ENCODE results near the gene FSD2. TPM values are rescaled to one million over a fixed set of nuclear protein-coding genes. Genes with fewer than 3 reads are reported as not detected.

The FSD2 gene
- total RNA-seq, 2 experiments from 2014 or later, result not detected

Other genes with a start within 250 kb of the FSD2 start
- gene CPEB1, start 158.7 kb downstream of the FSD2 start, total RNA-seq, result under 1 TPM; 0.55 to 0.63 TPM
- gene AP3B2, start 96.2 kb downstream of the FSD2 start, total RNA-seq, result under 1 TPM; 0.44 to 0.53 TPM
- gene WHAMM, start 3.6 kb upstream of the FSD2 start, total RNA-seq, result 1 to 10 TPM; 5.5 to 6.1 TPM
- 10 to 100 TPM in 1 of 2 experiments, 1 to 10 TPM in 1; 8.6 to 10.8 TPM for gene HOMER2, start 146.7 kb upstream of the FSD2 start, total RNA-seq
- gene RAMAC, start 180.1 kb upstream of the FSD2 start, total RNA-seq, result 10 to 100 TPM; 27.4 to 30.0 TPM
- gene C15orf40, start 205.6 kb upstream of the FSD2 start, total RNA-seq, result 10 to 100 TPM; 30.5 TPM